ENCODE results near the gene EXD3.

- TF ChIP-seq CTCF (conservative IDR thresholded peaks at IDR 0.05; ENCODE audit: low read length) = no peak
- TF ChIP-seq EZH2phosphoT487 (IDR thresholded peaks at IDR 0.05; ENCODE audit: borderline replicate concordance, low read depth, low read length) = no peak
Measured at GRCh38 chr9:137276473-137277328, 146.3 kb downstream of the EXD3 start.
